Keratinocyte (primary cell): Measurements from ENCODE around the gene PTPRN2.
"Not testable (repeated sequence)": the region's sequence is repeated elsewhere in the genome, so short reads cannot be mapped to it uniquely, and the experiment has no call there.

Experiments
- CTCF ChIP-seq, 3 experiments: IDR thresholded peaks in 1 of 3; conservative IDR thresholded peaks in 1 of 3; optimal IDR thresholded peaks in 1 of 3; 2 replicates in 2 of 3; 3 replicates in 1 of 3; pipeline versions ENCODE3 to v1.5.1; 2011; ENCODE audit warnings: low read length in 3 of 3, mild to moderate bottlenecking in 3 of 3, moderate library complexity in 2 of 3, control low read depth in 1 of 3, inconsistent platforms in 1 of 3; ENCODE audit not compliant: insufficient read depth in 2 of 3; ENCODE audit errors: extremely low read depth in 1 of 3
- EZH2 ChIP-seq: IDR thresholded peaks from one replicate; pipeline ENCODE4 v1.6.1; 2012; ENCODE audit warnings: inconsistent platforms, mild to moderate bottlenecking, low read length, moderate library complexity

DNA sequence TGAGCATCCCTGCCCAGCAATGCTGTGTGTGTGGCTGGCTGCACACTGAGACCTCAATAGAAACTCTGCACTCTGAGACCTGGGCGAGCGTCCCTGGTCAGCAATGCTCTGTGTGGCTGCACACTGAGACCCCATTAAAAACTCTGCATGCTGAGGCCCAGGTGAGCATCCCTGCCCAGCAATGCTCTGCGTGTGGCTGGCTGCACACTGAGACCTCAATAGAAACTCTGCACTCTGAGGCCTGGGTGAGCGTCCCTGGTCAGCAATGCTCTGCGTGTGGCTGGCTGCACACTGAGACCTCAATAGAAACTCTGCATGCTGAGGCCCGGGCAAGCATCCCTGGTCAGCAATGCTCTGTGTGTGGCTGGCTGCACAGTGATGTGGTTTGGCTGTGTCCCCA lies 553.7 kb downstream of the PTPRN2 start:
- TF ChIP-seq EZH2; CTCF (optimal IDR thresholded peaks at IDR 0.05 in 1 of 3, IDR thresholded peaks at IDR 0.05 in 1 of 3, conservative IDR thresholded peaks at IDR 0.05 in 1 of 3; ENCODE audit: extremely low read depth in 1 of 3, insufficient read depth in 2 of 3, low read length in 3 of 3): not testable (repeated sequence)
